NCI-H187 treated with DMSO at 0.1 percent for 48 hours (cell line): ENCODE results near the gene SMYD3.

ENCODE experiments used
- DNase-seq: peaks from one replicate; lab custom pipeline; 2025; lab: John Stamatoyannopoulos, UW

Gene SMYD3

DNA sequence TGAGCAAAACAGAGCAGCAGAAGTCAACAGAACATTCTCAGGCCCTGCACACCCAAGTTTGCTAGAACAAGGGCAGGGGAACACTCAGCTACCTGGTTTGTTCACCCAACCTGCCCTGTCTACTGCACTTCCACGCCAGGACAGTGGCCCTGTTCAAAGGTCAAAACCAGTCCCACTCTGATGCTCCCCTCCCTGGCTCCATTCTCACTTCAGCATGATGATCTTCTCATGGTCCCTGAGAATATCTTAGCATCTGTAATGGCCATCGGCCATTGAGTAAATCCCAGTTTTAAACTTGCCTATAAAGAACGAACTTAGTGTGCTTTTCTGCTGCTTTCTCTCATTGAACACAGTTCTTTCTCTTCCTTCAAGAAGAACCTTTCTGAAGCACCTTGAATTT is 293.6 kb downstream of the SMYD3 start:
- no peak for DNase-seq

DNA sequence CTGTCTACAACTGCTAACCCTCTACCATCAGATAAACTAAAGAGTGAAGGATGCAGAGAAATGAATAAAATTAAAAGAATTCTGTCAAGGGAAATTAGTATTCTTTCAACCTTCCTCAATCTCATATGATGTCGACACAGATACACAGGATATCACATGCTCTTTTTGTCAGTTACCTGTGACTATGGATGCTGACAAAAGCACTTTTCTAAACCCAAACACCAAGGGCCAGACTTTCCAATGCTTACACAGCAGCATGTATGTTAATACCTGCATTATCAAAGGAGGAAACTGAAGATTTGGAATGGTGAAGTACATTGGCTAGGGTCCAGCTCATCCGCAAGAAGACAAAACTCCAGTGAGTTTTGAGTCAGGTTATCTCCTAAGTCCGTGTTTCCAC is 294.0 kb downstream of the SMYD3 start:
- no peak for DNase-seq

DNA sequence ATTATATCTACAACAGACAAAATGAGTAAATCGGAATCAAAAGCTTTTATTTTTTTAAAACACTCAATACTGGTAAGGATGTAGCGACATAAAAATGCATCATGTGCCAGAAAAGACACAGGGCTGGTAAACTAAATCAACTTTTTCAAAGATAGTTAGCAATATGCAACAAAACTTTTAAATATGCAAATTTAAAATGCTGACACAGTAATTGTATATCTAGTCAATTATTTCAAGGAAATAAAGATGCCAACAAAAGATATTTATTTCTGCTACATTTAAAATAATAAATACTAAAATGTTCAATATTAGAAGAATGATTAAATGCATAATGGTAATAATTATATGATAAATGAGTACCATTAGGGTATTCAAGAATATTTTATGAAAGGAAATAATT is 295.1 kb downstream of the SMYD3 start:
- DNase-seq, result no peak

DNA sequence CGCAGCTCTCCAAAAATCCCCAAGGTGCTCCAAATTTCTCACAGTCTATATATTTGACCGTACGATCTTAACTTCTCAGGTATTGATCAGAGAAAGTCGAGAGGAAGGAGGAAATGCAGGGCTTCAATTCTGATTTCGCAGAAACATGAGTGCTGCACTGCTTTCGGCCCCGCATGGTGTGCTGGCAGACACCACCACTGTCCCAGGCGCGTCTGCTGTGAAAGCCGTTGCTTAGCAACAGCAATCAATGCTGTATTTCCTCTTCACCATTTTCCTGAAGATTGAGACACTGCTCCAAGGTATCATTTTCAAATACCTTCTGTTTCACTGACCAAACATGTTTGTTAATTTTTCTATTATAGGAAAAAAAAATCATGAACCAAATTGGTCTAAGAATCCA is 296.3 kb downstream of the SMYD3 start:
- DNase-seq, result no peak

DNA sequence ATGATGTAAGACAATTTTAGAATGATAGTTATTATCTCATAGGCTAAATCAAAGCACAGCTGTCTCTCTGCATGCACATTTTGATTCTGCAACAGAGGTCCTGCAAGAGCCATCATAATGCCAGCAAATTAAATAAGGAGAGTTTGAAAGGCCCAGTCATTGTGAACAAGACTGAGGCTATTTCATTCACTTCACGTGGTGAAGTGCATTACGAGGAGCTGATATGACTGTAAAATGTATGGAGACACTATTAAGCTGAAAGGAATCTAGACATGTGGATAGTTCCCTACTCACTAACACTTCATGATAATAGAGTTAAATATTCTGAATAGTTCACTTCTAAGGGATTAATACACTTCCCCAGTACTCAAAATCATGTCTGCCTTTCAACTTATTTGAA is 299.0 kb downstream of the SMYD3 start:
- DNase-seq, result no peak

DNA sequence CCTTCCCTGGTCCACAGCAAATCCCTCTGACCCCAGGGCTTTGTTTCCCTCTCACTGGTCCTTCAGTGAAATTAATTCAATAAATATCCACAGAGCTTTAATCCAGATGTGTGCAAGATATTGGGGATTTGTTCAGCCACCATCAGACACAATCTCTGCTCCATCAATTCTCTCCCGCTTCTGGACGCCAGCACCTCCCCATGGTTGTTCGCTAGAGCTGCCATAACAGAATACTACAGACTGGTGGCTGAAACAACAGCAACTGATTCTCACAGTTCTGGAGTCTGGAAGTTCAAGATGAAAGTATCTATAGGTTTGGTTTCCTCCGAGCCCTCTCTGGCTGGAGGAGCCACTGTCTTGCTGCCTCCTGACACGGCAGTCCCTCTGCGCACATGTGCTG is 303.9 kb downstream of the SMYD3 start:
- no peak for DNase-seq

DNA sequence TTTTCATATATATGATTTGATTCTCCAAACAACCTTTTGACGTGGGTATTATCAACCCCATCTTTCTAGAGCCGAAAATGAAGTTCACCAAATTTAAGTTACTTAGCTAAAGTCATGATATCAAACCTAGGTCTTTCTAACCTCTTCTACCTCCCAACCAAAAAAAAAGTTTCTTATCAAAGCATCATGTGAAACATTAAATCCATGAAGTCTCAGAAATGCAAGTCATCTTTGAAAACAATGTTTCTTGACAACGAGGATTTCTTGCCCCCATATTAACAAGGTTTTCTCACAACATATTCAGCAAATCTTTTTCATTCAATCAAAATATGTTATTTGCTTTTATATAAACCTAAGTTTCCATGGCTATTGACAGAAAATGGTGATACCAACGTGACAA is 306.3 kb downstream of the SMYD3 start:
- no peak for DNase-seq

DNA sequence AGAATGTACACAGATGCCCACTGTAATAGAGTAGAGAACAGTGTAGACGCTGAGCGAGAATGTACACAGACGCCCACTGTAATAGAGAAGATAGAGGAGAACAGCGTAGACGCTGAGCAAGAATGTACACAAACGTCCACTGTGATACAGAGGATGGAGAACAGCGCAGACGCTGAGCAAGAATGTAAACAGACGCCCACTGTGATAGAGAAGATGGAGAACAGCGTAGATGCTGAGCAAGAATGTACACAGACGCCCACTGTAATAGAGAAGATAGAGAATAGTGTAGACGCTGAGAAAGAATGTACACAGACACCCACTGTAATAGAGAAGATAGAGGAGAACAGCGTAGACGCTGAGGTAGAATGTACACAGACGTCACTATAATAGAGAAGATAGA is 306.9 kb downstream of the SMYD3 start:
- DNase-seq, result no peak

DNA sequence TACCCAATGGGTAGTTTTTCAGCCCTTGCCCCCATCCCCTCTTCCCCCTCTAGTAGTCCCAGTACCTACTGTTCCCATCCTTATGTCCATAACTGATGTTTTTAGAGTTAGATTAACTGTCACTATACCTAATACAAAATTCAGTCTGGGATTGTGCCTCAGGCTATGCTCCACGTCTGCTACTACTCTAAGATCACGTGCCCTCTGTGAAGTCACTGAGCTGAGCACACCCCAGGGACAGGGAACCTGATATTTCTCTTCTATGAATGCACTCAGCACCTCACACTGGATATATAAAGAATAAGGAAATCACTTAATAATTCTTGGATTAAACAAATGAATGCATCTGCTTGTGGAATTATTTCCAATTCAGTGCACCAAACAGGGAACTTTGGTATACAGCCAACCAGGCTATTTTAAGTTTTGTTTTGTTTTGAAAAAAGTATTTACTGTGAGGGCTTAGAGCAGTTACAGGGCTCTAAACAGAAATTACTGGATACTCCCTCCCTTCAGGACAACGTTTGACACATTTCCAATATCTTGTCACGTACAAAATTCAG is 307.9 kb downstream of the SMYD3 start:
- DNase-seq, result peak; percentile 18

DNA sequence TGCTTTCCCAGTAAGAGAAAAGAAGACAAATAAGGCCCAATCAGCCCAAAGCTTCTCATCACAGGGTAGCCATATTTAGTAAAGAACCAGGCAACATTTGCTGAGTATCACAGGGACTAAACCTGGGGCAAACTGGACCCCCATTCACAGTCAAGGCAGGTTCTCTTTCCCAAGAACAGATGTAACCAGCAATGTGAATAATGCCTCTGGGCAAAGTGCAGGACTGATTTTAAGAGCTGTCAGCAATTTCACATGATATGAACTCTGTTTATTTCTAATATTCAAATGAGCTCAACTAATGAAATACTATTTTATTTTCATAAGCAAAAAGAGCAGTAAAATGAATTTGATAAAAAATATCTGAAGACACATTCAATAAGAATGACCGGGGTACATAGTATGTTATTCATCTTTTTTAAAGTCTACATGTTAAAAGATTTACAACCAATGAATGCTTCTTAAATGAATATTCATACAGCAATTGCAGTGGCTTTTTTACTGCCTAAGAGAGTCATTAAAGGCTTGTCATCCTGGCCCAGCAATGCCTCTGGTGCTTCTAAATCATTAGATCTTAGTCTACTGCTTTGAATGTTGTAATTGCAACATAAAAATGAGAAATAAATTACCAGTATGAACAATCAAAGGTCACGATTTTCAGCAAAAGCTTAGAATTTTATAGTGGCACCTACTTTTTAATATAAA is 308.8 kb downstream of the SMYD3 start:
- no peak for DNase-seq

DNA sequence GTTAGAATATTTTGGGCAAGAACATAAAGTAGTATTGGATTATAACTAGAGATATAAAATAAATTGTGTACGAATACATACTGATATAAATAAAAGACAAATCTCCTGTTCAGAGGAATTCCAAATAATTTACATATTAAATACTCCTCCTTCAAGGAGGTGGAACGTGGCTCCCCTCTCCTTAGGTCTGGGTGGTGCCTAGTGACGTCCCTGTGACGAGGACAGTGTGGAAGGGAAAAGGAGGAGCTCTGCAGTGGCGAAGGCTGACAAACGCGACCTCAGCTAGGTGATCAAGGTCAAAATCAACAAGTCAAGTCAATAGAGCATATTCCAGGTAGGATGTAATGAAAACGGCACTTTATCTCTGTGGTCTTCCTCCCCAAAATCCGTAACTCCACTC is 310.0 kb downstream of the SMYD3 start:
- DNase-seq, result no peak

DNA sequence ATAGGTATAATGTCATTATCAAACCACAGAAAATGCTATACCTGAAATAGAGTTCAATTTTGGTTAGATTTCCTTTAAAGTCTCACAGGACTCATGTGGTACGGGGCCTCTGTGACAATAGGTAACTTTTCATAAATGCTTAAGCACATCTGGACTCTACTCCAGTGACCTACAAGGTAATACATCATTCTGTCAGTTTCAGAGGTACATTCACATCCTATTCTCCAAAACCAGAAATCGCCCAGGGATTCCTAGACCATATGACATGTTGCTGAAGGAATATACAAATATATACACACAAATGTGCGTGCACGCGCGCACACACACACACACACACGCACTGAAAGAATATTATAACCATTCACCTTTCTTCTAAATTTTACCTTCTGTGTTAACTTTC is 311.8 kb downstream of the SMYD3 start:
- no peak for DNase-seq

DNA sequence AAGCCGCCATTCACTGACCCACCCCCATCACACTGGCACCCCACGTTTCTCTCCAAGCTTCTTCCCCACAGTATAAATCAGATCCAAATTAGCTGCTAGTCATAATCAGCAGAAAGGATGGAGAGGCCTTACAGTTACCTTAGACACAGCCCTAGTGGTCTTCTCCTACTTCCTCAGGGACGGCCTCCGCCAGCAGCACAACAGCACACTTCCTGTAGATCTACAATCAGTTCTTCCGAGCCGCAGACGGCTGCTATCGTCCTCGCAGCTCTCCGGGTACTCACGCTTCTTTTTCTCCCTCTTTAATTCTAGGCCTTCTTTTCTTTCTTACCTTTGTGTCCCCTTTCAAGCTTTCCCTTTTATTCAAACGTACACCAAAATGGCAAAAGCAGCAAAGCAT is 313.5 kb downstream of the SMYD3 start:
- DNase-seq, result no peak

DNA sequence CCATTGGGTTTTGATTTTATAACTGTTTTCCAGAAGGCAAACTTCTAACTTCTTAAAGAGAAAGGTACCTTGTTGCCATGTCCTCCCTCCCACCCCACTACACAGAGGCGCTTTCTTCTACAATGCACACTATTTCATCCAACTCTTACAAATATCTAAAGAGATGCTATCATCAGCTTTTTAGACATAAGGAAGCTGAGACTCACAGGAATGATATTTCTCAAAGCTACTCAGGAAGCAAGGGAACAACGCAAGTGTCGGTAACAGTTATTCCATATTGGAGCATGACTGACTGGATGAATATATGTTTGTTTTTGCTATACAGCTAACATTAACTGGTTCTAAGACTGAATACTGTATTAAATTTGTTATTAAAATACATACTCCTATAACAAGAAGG is 318.0 kb downstream of the SMYD3 start:
- DNase-seq, result no peak

DNA sequence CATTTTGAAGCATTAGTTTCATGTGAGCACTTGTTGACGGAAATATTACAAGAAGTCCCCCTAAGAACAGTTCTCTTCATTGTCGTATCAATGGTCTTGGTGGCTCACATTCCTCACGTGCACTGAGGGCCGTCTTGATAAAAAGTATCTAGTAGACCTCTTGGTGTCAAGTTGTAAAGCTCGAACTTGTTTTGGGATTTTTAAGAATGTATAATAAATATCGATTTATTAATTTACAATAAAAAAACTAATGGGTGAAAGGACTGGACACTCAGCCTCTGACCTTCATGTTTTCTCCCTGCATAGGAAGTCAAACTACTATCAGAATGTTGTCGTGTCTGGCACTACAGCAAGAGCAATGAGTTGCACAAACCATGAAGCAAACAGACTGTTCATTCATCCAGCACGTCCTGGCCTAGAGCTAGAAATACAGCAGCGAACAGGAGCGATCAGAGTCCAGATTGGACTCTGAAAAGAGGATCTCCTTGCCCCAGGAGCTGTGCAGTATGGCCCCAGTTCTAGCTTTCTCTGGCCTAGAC is 319.2 kb downstream of the SMYD3 start:
- DNase-seq, result no peak

DNA sequence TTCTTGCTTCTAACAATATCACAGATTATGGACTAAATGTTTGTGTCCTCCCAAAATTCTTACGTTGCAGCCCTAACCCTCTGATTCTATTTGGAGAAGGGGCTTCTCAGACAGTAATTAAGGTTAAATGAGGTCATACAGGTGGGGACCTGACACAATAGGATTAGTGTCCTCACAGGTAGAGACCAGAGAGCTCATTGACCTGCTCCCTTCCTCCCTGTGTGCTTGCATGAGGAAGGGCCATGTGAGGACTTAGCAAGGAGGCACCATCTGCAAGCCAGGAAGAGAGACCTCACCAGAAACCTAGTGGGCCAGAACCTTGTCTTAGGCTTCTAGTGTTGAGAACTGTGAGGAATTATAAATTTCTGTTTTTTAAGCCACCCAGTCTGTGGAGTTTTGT is 322.6 kb downstream of the SMYD3 start:
- DNase-seq, result no peak

DNA sequence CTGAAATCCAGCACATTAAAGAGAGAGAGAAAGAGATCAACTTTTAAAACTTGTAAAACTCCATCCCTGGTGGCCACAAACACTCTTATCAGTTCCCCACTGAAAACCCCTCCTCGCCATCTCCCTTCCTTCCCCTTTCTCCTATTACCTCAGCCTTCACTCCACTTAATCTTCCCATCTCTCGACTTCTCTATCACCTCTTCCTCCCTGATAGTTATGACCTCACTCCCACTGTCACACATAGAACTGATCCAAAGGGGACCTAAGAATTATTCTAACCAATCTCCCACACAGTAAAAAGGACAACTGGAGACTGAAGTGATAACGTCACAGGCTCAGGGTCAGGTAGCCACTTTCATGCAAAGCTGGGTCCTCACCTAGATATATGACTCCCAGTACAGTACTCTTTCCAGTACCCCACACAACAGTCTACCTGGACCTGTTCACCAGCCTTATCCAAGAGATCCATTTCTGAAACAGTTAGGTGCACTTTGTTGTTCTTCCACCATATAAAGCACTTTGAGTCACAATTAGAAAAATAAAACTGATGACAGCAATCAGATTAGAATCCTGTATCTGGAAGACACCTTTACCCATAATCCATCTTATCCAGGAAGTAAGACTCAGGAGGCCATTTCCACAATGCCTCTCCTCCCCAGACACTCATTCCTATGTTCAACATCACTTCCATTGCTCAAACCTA is 324.8 kb downstream of the SMYD3 start:
- DNase-seq, result no peak

DNA sequence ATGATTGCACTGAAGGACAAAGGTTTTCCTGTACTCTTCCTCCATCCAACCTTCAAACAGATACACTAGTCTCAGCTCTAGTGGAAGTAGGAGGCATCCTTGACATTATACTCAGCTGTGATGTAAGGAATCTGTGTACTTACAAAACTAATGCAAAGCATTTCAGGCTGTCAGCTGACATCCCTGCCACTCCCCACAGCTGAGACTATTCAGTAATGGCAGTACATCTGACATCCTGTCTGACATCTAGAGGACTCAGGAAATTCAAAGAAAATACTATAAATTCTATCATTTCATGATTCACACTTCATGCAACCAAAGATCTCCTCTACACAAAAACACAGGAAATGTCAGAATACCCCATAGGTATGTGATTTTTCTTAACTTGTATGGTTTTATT is 325.8 kb downstream of the SMYD3 start:
- DNase-seq, result no peak

DNA sequence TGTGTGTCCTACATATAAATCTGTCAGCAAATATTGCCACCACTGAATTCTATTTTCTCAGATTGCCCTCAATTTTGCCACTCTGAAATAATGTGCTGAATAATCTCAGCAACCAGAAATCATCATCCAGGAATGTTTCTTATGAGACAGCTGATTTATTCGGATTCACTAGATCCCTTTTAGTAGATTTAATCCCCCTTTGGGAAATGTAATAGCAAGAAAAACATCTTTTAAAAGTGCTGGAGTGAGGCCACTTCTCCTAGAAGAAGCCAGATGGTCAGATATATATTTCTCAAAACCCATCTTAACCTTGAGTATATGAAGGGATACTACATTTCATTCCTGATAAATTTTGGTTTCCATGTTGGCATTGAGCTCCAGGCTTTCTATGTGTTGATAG is 327.7 kb downstream of the SMYD3 start:
- DNase-seq, result no peak

DNA sequence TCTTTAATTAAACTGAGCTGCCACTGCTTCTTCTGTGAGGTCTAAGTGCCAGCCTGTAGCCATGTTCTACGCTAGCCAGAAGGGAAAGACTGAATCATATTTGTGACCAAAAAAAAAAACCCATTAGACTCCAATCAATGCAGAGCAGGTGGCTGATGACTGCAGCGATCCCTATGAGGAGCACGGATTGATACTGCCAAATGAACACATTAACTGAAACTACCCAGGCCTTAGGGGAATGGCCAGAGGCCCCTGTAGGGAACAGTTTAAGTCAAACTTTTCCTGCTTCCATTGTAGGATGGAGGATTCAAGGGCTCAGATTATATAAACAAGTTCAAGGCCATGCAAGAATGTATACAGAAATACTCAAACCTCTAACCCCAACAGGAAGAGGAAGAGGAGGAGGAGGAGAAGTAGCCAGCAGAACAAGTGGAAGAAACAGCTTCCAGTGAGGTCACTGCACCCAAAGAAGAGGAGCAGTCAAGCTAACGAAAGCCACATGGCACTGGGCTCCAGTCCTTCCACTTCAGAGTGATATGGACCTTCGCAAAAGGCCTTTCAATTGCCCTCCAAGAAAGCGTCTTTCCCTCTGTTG is 328.3 kb downstream of the SMYD3 start:
- DNase-seq, result no peak

DNA sequence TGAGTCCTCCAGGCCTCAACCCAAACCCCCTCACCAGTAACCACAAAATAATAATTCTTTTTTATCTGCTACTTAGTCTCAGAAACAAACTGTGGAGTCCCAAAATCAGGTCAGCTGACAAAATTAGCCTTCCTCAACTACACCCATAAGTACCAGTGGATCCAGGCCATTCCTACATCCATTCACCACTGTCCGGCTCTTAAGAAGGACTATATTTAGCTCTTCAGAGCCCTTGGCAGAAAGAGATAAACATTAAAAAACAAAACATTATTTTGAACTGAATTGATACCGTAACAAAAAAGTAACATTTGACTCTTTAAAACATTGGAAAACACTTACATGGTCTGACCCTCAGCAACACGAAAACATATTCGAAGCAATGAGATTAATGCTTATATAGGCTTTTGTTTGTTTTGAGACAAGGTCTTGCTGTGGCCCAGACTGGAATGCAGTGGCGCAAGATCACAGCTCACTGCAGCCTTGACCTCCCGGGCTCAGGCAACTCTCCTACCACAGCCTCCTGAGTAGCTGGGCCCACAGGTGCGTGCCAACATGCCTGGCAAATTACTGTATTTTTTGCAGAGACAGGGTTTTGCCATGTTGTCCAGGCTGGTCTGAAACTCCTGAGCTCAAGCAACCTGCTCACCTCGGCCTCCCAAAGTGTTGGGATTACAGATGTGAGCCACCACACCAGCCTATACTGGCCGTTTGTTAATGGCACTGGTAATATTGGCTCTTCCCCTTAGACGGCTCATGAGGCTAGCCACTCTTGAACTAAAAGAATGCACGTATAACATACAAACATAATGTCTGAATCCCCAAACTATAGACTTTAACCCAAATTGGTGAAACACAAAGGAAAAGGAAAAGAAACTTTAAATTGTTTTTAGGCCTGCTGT is 330.7 kb downstream of the SMYD3 start:
- no peak for DNase-seq
